NB4 (cell line): Measurements from ENCODE around the gene PLXNB2.

Experiments used
- POLR2A ChIP-seq: IDR thresholded peaks from 2 replicates; pipeline ENCODE4 v1.6.1; 2011; ENCODE audit warnings: mild to moderate bottlenecking; ENCODE audit not compliant: insufficient read length; ENCODE audit errors: extremely low read depth
- TF ChIP-seq, protein P1 (sequence below): IDR thresholded peaks from one replicate; pipeline ENCODE4 v1.5.1; 2012; ENCODE audit warnings: low read depth, low read length

DNA sequence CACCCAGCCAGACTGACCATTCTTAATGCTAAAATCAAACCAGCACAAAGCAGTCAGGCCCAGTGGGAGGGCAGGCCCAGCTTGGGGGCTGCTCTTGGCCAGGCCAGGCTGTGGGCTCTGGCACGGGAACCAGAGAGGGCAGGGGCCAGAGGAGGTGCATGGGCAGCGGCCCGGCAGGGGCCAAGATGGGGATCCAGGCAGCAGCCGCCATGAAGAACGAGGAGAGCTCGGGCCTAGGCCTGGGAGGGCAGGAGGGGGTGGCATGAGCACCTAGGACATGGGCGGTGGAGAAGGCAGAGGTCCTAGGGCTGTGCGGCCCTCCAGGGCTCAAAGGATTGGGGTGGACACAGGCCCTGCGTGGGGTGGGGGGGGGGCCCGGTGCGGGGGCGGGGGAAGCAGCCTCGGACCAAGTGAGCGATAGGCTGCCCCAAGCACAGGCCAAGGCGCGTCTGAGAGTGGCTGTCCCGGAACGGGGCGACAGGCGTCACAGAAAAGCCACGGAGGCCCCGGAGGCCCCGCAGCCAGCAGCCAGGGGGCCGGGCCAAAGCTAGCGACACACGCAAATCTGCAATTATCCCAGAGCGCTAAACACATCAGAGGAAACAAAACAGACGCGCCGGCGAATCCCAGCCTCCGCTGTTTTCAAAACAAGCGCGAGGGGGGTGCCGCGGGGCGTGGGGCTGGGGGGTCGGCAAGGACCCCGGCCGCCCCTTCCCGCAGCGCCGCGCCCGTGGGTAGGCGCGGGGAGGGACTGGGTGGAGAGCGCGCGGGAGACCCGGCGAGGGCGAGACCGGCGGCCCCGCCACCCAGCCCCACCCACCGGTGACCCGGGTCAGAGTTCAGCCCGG is 8.3 kb downstream of the PLXNB2 start:
- TF ChIP-seq, protein P1, sequence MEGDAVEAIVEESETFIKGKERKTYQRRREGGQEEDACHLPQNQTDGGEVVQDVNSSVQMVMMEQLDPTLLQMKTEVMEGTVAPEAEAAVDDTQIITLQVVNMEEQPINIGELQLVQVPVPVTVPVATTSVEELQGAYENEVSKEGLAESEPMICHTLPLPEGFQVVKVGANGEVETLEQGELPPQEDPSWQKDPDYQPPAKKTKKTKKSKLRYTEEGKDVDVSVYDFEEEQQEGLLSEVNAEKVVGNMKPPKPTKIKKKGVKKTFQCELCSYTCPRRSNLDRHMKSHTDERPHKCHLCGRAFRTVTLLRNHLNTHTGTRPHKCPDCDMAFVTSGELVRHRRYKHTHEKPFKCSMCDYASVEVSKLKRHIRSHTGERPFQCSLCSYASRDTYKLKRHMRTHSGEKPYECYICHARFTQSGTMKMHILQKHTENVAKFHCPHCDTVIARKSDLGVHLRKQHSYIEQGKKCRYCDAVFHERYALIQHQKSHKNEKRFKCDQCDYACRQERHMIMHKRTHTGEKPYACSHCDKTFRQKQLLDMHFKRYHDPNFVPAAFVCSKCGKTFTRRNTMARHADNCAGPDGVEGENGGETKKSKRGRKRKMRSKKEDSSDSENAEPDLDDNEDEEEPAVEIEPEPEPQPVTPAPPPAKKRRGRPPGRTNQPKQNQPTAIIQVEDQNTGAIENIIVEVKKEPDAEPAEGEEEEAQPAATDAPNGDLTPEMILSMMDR = no peak
- no peak for TF ChIP-seq POLR2A
